ENCODE data around the gene MMP14. TPM values are rescaled to one million over a fixed set of nuclear protein-coding genes. Genes with fewer than 3 reads are reported as not detected.

The MMP14 gene
- total RNA-seq, 2 experiments from 2014 or later, result 1.9 to 3.1 TPM

- intact Hi-C loops (cut with micrococcal nuclease), result no loop called here
- Mint-ChIP-seq H3K4me1 (ENCODE audit: low read depth) (peaks cover 38% of the 10 kb centered on the region), H3K9me3 (no peaks in the 10 kb centered on the region), H3K36me3 (ENCODE audit: low read depth) (peaks cover 1% of the 10 kb centered on the region), H3K27ac (peak overlapping the region; percentile 77), H3K4me3 (peak overlapping the region; percentile 70), H3K27me3 (peaks cover 1% of the 10 kb centered on the region)
- ChIA-PET CTCF (interaction anchor here (0.6 to 14.8 kb wide), 16 partner anchors 8 to 972 kb away, joined by 3 to 187 read pairs (median 4); partner anchors contain the start of genes LRP10, PRMT5 and RBM23), POLR2A (interaction anchor here (0.6 to 2.3 kb wide), 6 partner anchors 8 to 120 kb away, joined by 3 to 7 read pairs (median 4); partner anchors contain the start of genes LRP10 and OXA1L)
- TF ChIP-seq CTCF (IDR thresholded peaks at IDR 0.05), result peak; percentile 35
- peak; percentile 81 for DNase-seq
- ATAC-seq, result peak; percentile 71
Measured at GRCh38 chr14:22886500-22887259, 50.3 kb downstream of the MMP14 start.

GRCh38 chr14:22887260-22887989 lies 51.0 kb downstream of the MMP14 start:
- H3K4me3 Mint-ChIP-seq, result peak overlapping the region; percentile 70
- ChIA-PET POLR2A (interaction anchor here (1.2 to 2.3 kb wide), 3 partner anchors 9 to 121 kb away, joined by 4 to 7 read pairs (median 6); partner anchors contain the start of gene OXA1L), CTCF (interaction anchor here (0.8 to 14.8 kb wide), 11 partner anchors 8 to 181 kb away, joined by 3 to 187 read pairs (median 4); partner anchors contain the start of genes LRP10 and RBM23)
- intact Hi-C loops (cut with micrococcal nuclease), result no loop called here
- H3K36me3 Mint-ChIP-seq (ENCODE audit: low read depth), result peaks cover 1% of the 10 kb centered on the region
- H3K9me3 Mint-ChIP-seq, result no peaks in the 10 kb centered on the region
- TF ChIP-seq CTCF (IDR thresholded peaks at IDR 0.05), result no peak
- DNase-seq (peak; percentile 25), ATAC-seq (peak; percentile 11)
- H3K4me1 Mint-ChIP-seq (ENCODE audit: low read depth), result peaks cover 38% of the 10 kb centered on the region
- H3K27me3 Mint-ChIP-seq, result peaks cover 1% of the 10 kb centered on the region
- H3K27ac Mint-ChIP-seq, result peak overlapping the region; percentile 77

DNA sequence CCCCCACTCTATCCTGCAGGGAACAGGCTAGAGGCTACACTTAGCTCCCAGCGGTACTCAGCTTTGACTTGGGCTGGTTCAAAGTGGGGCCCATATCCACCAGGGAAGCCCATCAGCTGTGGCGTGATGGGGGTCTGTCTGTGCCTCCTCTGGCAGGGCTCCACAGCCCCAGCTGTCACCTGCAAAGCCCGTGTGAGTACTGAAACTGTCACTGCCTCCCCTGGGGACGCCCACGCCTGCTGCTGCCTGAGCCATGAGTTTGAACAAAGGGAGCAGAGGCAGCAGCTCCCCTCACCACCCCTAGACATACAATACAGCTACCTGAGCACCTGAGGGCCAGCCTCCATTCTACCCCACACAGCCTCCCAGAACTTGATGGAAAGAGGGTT lies 51.6 kb downstream of the MMP14 start:
- intact Hi-C loops (cut with micrococcal nuclease), result no loop called here
- Mint-ChIP-seq H3K4me3 (peak overlapping the region; percentile 70), H3K36me3 (ENCODE audit: low read depth) (peaks cover 1% of the 10 kb centered on the region), H3K9me3 (no peaks in the 10 kb centered on the region), H3K27ac (peak overlapping the region; percentile 36), H3K4me1 (ENCODE audit: low read depth) (peaks cover 35% of the 10 kb centered on the region), H3K27me3 (peaks cover 1% of the 10 kb centered on the region)
- DNase-seq, result peak; percentile 78
- POLR2A ChIA-PET, result interaction anchor here (0.6 to 2.3 kb wide), 2 partner anchors 9 to 312 kb away, joined by 3 to 7 read pairs; no protein-coding TSS in a partner anchor
- no peak for TF ChIP-seq CTCF (IDR thresholded peaks at IDR 0.05)
- CTCF ChIA-PET, result interaction anchor here (0.9 to 14.8 kb wide), 7 partner anchors 13 to 181 kb away, joined by 3 to 187 read pairs (median 4); partner anchors contain the start of genes LRP10 and RBM23
- ATAC-seq, result peak; percentile 21

GRCh38 chr14:22888662-22889061 lies 52.3 kb downstream of the MMP14 start:
- Mint-ChIP-seq H3K36me3 (ENCODE audit: low read depth) (peaks cover 1% of the 10 kb centered on the region), H3K4me1 (ENCODE audit: low read depth) (peaks cover 30% of the 10 kb centered on the region), H3K4me3 (no peak overlapping the region), H3K27me3 (no peaks in the 10 kb centered on the region), H3K27ac (no peak overlapping the region), H3K9me3 (no peaks in the 10 kb centered on the region)
- no peak for TF ChIP-seq CTCF (IDR thresholded peaks at IDR 0.05)
- ChIA-PET CTCF (interaction anchor here (0.7 to 14.8 kb wide), 9 partner anchors 12 to 303 kb away, joined by 3 to 187 read pairs (median 4); partner anchors contain the start of genes LRP10 and RBM23), POLR2A (interaction anchor here (0.6 kb wide), 1 partner anchor 311 kb away, joined by 3 read pairs; no protein-coding TSS in a partner anchor)
- intact Hi-C loops (cut with micrococcal nuclease), result no loop called here
- DNase-seq (no peak), ATAC-seq (no peak)
